Ovary (tissue), 9 donors: ENCODE data around the gene IER5. TPM values are rescaled to one million over a fixed set of nuclear protein-coding genes. Genes with fewer than 3 reads are reported as not detected.

Source experiments
- DNase-seq, 5 donors: peaks; one replicate each; pipeline ENCODE4 v3.0.0-alpha.2; 2019 to 2020
- H3K27ac ChIP-seq, 2 donors: fragments of 200-600 bp; one replicate each; pipeline versions ENCODE4 v1.5.1 to v1.8.0; 2019 to 2022
- H3K27me3 ChIP-seq: fragments of 200-600 bp; one replicate; pipeline ENCODE4 v1.8.0; 2022
- H3K36me3 ChIP-seq: fragments of 200-600 bp; sonication (generic); one replicate; pipeline ENCODE4 v1.5.1; 2019
- H3K4me1 ChIP-seq: one replicate; pipeline ENCODE4 v1.8.1; 2013; ENCODE audit warnings: mild to moderate bottlenecking, moderate library complexity; ENCODE audit not compliant: insufficient read depth
- H3K4me3 ChIP-seq: fragments of 200-600 bp; sonication (generic); one replicate; pipeline ENCODE4 v1.5.1; 2017
- H3K9me3 ChIP-seq, 2 donors: fragments of 200-600 bp in 1 of 2; sonication (generic) in 1 of 2; one replicate each; pipeline versions ENCODE4 v1.5.1 to v1.8.1; 2013 to 2019; ENCODE audit warnings: mild to moderate bottlenecking in 1 of 2, moderate library complexity in 1 of 2
- CTCF ChIP-seq, 3 donors: fragments of 450-650 bp in 2 of 3; fragments of 200-600 bp in 1 of 3; IDR thresholded peaks; one replicate each; pipeline versions ENCODE4 v1.5.1 to v1.8.0; 2016 to 2022; ENCODE audit warnings: antibody characterized with exemption in 3 of 3, mild to moderate bottlenecking in 1 of 3
- EP300 ChIP-seq: sonication (generic); formaldehyde crosslinking; IDR thresholded peaks from one replicate; pipeline ENCODE4 v1.6.1; 2017; ENCODE audit warnings: antibody characterized with exemption
- POLR2A ChIP-seq: fragments of 450-650 bp; IDR thresholded peaks from one replicate; pipeline ENCODE4 v1.6.1; 2017; ENCODE audit warnings: antibody characterized with exemption, mild to moderate bottlenecking, moderate library complexity
- WGBS, 3 donors: extraction: QIAGEN DNeasy Blood & Tissue Kit in 1 of 3; methylation state at CpG; one replicate each; pipeline versions ENCODE4 v1.1.5 to v1.1.7; 2013 to 2017; 5-methylcytosine and 5-hydroxymethylcytosine counted together
- intact Hi-C, 4 donors: fragments of 100-400 bp; cut with DNase I; formaldehyde crosslinking; loops; one replicate each; pipeline versions ENCODE4 v1.11.0 to v1.15.1; 2022 to 2023
- polyA plus RNA-seq, 2 donors: library from polyadenylated mRNA; stranded (reverse); fragments of 200-250 nt in 1 of 2; fragments of 350-450 nt in 1 of 2; fragmentation: Illumina TruSeq in 1 of 2; extraction: RNeasy Lipid Tissue Mini Kit (QIAGEN cat#74804) in 1 of 2; gene quantifications; one replicate each; pipeline ENCODE4 v1.2.3, GENCODE V29; 2013 to 2014
- total RNA-seq, 7 donors: library from RNA; depleted of rRNA in 2 of 7; stranded (reverse); fragments of >200 nt in 2 of 7; fragmentation: NEBNext Ultra II Directional in 3 of 7; extraction: Animal tissue kit (Norgen Biotek cat#: 25700) in 3 of 7; gene quantifications; one replicate each; pipeline versions ENCODE4 v1.1.0 to v1.2.4, GENCODE V29; 2016 to 2023
- donor health status: DM: no; HTN: no; CAD: no; lungs with moderate emphysema.
- donor health status: DM: no; HTN: no; CAD: no.
- donor health status: Bipolar disorder and iron deficiency.
- donor health status: DM: yes; HTN: yes; CAD: no.
- donor health status: DM: no; HTN: no; CAD: no.
- donor health status: DM: yes; HTN: yes; CAD: no.

Gene IER5
- total and polyA plus RNA-seq, 9 donors = 2.5 to 43.4 (median 5.7) TPM

GRCh38 chr1:181137217-181137743 lies 48.8 kb downstream of the IER5 start:
- no peak for DNase-seq

GRCh38 chr1:181139631-181140061 lies 51.1 kb downstream of the IER5 start:
- DNase-seq = no peak
- no peaks in the 10 kb centered on the region for H3K9me3 ChIP-seq
- no peaks in the 10 kb centered on the region for H3K27me3 ChIP-seq
- H3K4me1 ChIP-seq = peaks cover 1% of the 10 kb centered on the region
- H3K27ac ChIP-seq = no peak overlapping the region
- no peaks in the 10 kb centered on the region for H3K36me3 ChIP-seq
- TF ChIP-seq CTCF (IDR thresholded peaks at IDR 0.05) = no peak
- TF ChIP-seq POLR2A = no peak
- no peak for TF ChIP-seq EP300
- 44 to 65% (median 49%) methylated on average over 4 to 5 of the region's 5 CpGs for WGBS, 3 donors
- intact Hi-C loops = loop anchor here (5.0 to 10.0 kb wide), 6 partner anchors 52 to 625 kb away; partner anchors contain the start of genes IER5 (in 3 of the 4) and MR1 (in 2 of the 4)
- H3K4me3 ChIP-seq = no peak overlapping the region

More at GRCh38 chr1:181137217-181137743, 48.8 kb downstream of the IER5 start:
- WGBS, 3 donors = 95 to 98% (median 95%) methylated on average over 12 of the region's 12 CpGs
- H3K4me3 ChIP-seq = no peak overlapping the region
- H3K4me1 ChIP-seq = peaks cover 1% of the 10 kb centered on the region
- no peaks in the 10 kb centered on the region for H3K27me3 ChIP-seq
- no peak overlapping the region for H3K27ac ChIP-seq
- no peaks in the 10 kb centered on the region for H3K36me3 ChIP-seq
- no peaks in the 10 kb centered on the region for H3K9me3 ChIP-seq
- intact Hi-C loops = no loop called here
- TF ChIP-seq POLR2A (no peak), CTCF (IDR thresholded peaks at IDR 0.05) (no peak), EP300 (no peak)

GRCh38 chr1:181140398-181140797 lies 51.9 kb downstream of the IER5 start:
- 78 to 87% (median 80%) methylated on average over 4 of the region's 4 CpGs for WGBS, 3 donors

GRCh38 chr1:181140891-181141290 lies 52.4 kb downstream of the IER5 start:
- Histone ChIP-seq H3K9me3 (no peaks in the 10 kb centered on the region), H3K27me3 (no peaks in the 10 kb centered on the region), H3K4me3 (no peak overlapping the region), H3K36me3 (no peaks in the 10 kb centered on the region), H3K4me1 (no peaks in the 10 kb centered on the region), H3K27ac (no peak overlapping the region)
- intact Hi-C loops = loop anchor here (5.0 to 10.0 kb wide), 6 partner anchors 54 to 626 kb away; partner anchors contain the start of genes IER5 (in 3 of the 4) and MR1 (in 2 of the 4)
- no peak for DNase-seq
- TF ChIP-seq CTCF (IDR thresholded peaks at IDR 0.05) (no peak), EP300 (no peak)
- WGBS, 3 donors = 91 to 94% (median 92%) methylated on average over 3 of the region's 3 CpGs

More at GRCh38 chr1:181140398-181140797, 51.9 kb downstream of the IER5 start:
- Histone ChIP-seq H3K27ac (no peak overlapping the region), H3K4me3 (no peak overlapping the region), H3K27me3 (no peaks in the 10 kb centered on the region), H3K9me3 (no peaks in the 10 kb centered on the region), H3K4me1 (no peaks in the 10 kb centered on the region), H3K36me3 (no peaks in the 10 kb centered on the region)
- DNase-seq = no peak
- TF ChIP-seq EP300 (no peak), CTCF (IDR thresholded peaks at IDR 0.05) (no peak), POLR2A (no peak)
- intact Hi-C loops = loop anchor here (5.0 to 10.0 kb wide), 6 partner anchors 53 to 626 kb away; partner anchors contain the start of genes IER5 (in 3 of the 4) and MR1 (in 2 of the 4)
